ENCODE measurements around the gene GNAQ.
A peak's percentile ranks its signal among the peaks of the same experiment; 100 is the strongest.

Gene GNAQ

GRCh38 chr9:78001946-78002731 is 29.5 kb downstream of the GNAQ start:
- no peak for DNase-seq (ENCODE audit: low spot score)

DNA sequence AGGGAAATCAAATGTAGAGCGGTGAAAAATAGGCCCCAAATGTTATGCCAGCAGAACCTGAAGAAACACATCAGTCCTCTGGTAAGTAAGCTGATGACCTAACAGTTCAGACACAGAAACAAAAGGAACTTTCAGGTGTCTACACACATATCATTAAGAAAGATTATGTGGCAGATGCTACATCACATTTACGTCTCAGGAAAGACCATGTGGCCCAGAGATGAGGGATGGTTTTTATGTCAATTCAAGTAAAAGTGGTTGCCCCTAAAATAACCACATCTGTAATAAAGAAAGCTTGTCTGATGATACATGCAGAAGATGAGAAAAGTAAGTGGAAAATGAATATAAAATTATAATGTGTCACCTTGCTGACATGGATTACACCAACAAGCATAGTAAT is 31.4 kb downstream of the GNAQ start:
- DNase-seq (ENCODE audit: low spot score), result no peak

DNA sequence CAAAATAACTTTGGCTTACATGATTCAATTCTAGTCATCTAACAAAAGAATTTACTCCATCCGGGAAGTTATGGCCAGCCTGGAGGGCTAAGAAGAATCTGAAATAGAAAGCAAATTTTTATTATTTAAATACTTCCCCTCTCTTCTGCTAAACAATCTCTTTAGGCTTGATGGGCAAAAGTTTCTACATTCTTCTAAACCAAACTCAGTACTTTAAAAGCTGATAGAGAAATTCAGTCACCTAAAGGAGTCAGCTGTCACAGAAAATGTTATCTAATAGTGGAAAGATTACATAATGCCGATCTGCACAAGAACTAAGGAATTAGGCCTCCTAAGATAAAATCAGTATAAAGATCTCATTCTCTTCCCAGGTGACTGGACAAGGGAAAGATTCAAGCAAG is 32.4 kb downstream of the GNAQ start:
- no peak for DNase-seq (ENCODE audit: low spot score)

DNA sequence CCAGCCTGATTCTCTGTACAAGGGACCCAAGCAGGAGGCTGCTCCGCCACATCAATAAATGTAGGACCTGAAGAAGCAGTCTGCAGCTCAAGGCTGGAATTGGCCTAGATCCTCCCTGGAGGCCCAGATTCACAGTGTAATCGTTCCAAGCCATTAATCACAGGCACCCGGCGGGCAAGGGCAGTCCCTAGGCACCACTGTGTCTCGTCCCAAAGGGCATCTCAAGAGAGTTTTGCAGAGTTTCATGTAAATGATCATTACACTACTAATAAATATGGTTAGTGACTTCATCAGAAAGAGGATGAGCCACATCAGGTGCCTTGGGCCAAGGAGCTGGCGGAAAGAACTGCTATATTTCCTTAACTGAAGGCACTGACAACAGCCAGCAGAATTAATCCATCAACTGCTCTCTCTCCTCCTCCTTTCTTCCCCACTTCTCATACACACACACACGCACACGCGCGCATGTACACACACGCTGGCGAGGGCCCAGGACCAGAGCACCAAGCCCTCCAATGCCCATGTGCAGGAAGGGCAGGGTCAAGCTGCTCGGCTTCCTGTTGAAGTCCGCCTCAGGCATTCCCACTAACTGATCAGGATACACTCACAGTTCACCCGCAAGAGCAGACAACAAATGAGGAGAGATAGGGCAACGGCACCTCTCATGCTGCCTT is 33.9 kb downstream of the GNAQ start:
- DNase-seq (ENCODE audit: low spot score), result no peak

DNA sequence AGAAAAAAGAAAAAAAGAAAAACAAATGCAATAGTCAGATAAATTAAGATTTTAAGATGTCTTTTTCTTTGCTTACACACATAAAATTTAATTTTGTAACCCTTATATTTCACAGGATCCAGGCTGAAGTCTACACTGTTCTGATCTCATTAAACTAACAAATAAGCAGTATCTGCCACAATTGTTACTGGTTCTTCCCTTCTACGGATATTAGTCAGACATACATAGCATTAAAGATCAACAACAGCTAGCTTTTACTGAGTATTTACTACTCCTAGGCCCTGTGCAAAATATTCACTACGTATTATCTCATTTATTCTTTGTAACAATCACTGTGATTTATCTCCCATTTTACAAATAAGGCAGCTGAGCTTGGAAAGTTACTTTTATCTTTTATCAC is 34.9 kb downstream of the GNAQ start:
- no peak for DNase-seq (ENCODE audit: low spot score)

DNA sequence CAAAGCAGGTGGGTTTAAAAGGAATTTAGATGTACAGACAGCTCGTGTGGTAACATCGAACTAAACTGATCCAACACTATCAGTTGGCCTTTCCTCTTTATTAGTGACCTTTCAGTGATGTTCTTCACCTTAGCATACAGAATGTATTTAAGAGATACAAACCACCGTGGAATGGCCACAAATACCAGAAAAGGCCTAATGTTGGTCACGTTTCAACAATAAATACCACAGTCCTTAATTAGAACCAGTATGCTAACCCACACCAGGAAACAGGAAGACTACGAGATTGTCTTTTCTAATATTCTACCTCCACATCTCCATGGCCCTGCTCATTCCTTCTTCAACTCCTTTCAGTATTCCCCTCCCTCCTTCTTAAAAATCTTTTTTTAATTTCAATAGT is 40.4 kb downstream of the GNAQ start:
- no peak for DNase-seq (ENCODE audit: low spot score)

- no peak for DNase-seq (ENCODE audit: low spot score)
These were observed 41.7 kb downstream of the GNAQ start for GRCh38 chr9:77989909-77990308.

GRCh38 chr9:77989458-77989857 is 42.2 kb downstream of the GNAQ start:
- DNase-seq (ENCODE audit: low spot score), result no peak

DNA sequence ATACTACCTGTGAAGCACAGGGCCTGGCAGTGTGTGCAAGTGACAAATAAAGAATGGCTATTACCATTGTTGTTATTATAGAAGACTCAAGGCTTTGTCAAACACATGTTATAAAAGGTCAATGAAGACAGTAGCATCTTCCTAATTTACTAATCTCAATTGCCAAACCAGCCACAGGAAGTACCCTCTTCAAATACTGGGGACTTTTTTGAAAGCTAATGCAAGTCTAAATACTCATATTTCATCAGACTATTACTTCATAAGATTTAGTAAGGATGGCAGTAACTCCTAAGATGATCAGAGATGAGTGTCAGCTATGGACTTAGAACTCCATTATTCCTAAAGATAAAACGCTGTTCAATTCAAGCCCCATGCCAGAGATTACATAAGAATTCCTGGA is 43.0 kb downstream of the GNAQ start:
- DNase-seq (ENCODE audit: low spot score), result no peak

GRCh38 chr9:77987880-77988525 is 43.6 kb downstream of the GNAQ start:
- no peak for DNase-seq (ENCODE audit: low spot score)

DNA sequence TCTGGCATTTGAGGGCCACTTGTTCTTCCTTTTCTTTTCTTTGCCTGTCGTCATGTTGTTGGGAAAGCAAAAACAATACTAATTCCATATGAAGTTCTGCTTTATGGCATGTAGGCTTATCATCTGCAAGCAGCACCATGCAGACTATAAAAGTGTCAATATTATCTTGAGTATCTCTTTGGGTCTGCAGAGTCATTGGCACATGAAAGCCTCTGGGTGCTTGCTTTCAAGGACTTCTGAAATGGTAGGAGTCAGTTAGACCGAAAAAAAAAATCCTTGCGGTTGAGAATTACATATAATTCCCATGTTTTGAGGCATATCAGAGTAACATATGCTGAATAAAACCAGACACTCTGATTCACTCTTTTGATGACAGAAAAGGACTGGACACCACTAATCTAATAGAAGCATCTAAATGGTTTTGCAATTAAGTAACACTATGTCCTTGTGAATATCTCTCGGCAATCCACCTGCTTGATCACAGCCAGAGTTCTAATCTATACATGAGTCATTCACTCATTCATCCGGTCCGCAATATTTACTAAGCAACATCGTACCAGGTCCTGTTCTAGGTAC is 44.4 kb downstream of the GNAQ start:
- no peak for DNase-seq (ENCODE audit: low spot score)

DNA sequence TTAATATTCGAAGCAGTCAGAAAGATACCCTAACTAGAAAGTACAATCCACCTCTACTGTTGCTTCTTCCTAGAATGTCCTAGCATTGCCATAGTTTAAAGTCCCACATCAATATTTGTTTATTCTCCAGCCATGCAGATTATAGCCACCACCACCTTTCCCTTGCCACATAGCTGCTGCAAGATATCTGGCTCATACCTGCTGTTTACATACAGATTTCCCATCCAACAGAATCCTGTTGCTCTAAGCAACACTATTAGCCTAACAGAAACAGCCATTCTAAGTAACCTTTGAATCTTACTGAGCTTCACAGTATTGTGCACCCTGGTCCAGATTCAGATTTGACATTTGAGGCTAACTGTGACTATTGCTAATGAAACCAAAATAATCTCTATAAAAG is 45.6 kb downstream of the GNAQ start:
- no peak for DNase-seq (ENCODE audit: low spot score)

DNA sequence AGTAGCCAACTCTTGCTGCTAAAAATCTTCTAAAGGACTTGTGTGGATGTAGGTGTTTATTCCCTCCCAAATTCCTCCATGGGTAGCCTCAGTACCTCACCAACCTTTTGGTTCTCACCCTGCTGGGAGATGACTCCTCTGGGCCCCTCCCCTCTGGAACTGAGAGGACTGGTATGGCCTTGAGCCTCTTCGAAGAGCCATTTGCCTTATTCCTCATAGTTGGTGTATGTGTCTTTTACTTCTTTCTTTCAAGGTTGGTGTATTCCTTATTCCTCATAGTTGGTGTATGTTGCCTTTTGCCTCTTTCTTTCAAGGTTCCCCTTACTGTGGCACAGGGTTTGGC is 48.3 kb downstream of the GNAQ start:
- DNase-seq (ENCODE audit: low spot score), result no peak

- DNase-seq (ENCODE audit: low spot score), result no peak
These were observed 48.9 kb downstream of the GNAQ start for GRCh38 chr9:77982581-77983319.

DNA sequence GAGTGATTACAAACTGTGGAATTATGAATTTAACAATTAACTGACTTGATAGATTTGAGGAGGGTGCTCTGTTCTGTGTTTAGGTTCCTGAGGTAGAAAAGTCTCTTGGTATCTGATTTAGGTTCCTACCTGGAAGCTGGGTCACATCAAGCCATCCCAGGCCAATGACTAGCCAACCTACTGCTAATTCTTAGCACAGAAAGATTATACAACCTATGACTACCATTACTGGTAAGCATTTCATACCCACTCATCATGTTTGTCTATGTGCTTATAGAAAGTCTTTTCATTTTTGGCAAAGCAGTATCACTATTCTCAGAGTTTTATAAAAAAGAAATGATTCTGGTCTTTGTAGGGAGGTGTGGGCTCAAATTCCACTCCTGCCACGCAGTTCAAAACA is 49.7 kb downstream of the GNAQ start:
- no peak for DNase-seq (ENCODE audit: low spot score)

- DNase-seq (ENCODE audit: low spot score), result peak; percentile 66
These were observed 50.3 kb downstream of the GNAQ start for GRCh38 chr9:77981332-77981731.

- peak; percentile 39 for DNase-seq (ENCODE audit: low spot score)
These were observed 51.0 kb downstream of the GNAQ start for GRCh38 chr9:77980622-77981021.

GRCh38 chr9:77978086-77978781 is 53.4 kb downstream of the GNAQ start:
- no peak for DNase-seq (ENCODE audit: low spot score)

DNA sequence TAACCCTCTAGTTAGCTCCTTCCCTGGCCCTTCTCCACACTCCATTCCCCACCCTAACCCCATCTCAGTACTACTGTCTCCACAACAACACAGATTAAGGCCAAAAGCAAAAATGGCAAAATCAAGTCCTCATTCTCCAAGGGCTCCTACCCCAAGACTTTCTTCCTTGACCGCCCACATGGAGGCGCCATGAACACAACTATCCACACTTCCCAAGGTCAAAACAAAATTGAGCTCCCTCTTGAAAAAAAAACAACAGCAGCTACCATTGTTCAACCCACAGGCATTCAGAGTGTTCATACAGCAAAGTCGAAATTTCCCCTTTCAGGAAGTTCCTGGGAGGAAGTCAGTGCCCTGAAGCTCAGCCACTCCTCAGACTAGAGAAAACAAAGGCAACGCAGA is 54.4 kb downstream of the GNAQ start:
- peak; percentile 96 for DNase-seq (ENCODE audit: low spot score)

GRCh38 chr9:77975806-77976205 is 55.8 kb downstream of the GNAQ start:
- no peak for DNase-seq (ENCODE audit: low spot score)

DNA sequence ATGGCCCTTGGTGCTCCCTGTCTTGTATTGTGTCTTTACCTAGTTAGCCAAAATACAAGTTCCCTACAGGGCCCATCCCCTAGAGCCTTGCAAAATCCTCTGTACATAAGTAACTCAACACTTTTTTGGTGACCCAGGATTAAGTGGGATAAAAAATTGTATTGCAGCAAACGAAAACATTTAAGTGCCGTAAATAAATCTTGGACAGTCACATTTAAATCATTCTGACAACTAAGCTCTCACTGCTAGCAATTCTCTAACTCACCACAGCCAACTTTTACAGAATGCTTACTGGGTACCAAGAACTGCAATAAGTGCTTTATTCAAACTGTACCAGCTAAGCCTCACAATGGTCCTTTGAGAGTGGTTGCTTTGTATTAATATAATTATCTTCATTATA is 56.6 kb downstream of the GNAQ start:
- peak; percentile 82 for DNase-seq (ENCODE audit: low spot score)

- DNase-seq (ENCODE audit: low spot score), result no peak
These were observed 57.2 kb downstream of the GNAQ start for GRCh38 chr9:77974434-77974833.

Measured in pons (tissue), 1 donor.